Stomach (tissue), 4 donors: ENCODE results near the gene OR2L3.

ENCODE experiments used
- POLR2A ChIP-seq, 4 donors: fragments of 450-650 bp; IDR thresholded peaks; one replicate each; pipeline ENCODE4 v1.6.1; 2016; ENCODE audit warnings: antibody characterized with exemption in 4 of 4, control low read depth in 2 of 4, mild to moderate bottlenecking in 1 of 4, moderate library complexity in 1 of 4
- POLR2AphosphoS5 ChIP-seq, 3 donors: sonication (generic); formaldehyde crosslinking; IDR thresholded peaks; one replicate each; pipeline ENCODE4 v1.6.1; 2016; ENCODE audit warnings: antibody characterized with exemption in 3 of 3
- TF ChIP-seq, protein P1 (sequence below), 7 experiments: fragments of 450-650 bp in 4 of 7; fragments of 200-600 bp in 3 of 7; sonication (generic) in 3 of 7; IDR thresholded peaks; one replicate each; pipeline ENCODE4 v1.5.1; 2016 to 2019; ENCODE audit warnings: antibody characterized with exemption in 7 of 7, control low read depth in 2 of 7, mild to moderate bottlenecking in 1 of 7

DNA sequence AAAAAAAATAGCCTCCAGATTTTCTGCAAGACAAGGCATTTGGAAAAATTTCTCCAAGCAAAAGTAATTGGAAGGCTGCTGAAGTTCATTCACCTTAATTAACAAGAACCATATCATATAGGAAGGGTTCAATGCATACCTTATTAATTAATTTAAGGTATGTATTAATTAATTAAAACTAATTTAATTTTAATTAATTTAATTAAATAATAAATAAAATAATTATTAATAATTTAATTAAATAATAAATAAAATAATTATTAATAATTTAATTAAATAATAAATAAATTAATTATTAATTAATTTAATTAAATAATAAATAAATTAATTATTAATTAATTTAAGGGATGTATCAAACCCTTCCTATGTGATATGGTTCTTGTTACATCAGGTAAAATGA, 56.2 kb downstream of the OR2L3 start:
- TF ChIP-seq, protein P1, sequence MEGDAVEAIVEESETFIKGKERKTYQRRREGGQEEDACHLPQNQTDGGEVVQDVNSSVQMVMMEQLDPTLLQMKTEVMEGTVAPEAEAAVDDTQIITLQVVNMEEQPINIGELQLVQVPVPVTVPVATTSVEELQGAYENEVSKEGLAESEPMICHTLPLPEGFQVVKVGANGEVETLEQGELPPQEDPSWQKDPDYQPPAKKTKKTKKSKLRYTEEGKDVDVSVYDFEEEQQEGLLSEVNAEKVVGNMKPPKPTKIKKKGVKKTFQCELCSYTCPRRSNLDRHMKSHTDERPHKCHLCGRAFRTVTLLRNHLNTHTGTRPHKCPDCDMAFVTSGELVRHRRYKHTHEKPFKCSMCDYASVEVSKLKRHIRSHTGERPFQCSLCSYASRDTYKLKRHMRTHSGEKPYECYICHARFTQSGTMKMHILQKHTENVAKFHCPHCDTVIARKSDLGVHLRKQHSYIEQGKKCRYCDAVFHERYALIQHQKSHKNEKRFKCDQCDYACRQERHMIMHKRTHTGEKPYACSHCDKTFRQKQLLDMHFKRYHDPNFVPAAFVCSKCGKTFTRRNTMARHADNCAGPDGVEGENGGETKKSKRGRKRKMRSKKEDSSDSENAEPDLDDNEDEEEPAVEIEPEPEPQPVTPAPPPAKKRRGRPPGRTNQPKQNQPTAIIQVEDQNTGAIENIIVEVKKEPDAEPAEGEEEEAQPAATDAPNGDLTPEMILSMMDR (IDR thresholded peaks at IDR 0.05) = no peak
- no peak for TF ChIP-seq POLR2A (IDR thresholded peaks at IDR 0.05)
- TF ChIP-seq POLR2AphosphoS5 (IDR thresholded peaks at IDR 0.05) = no peak
